AG04449 (cell line): ENCODE results near the gene RPUSD1.
"Not testable (repeated sequence)": the region's sequence is repeated elsewhere in the genome, so short reads cannot be mapped to it uniquely, and the experiment has no call there.

Experiments used
- CTCF ChIA-PET: fragments of 350-600 bp; formaldehyde crosslinking; extraction: SDS; loops from one replicate; lab custom pipeline; 2021; ENCODE audit warnings: antibody characterized with exemption; lab: Yijun Ruan, JAX
- POLR2A ChIA-PET: fragments of 400-600, 350-600 bp; formaldehyde crosslinking; extraction: SDS; loops from one replicate; lab custom pipeline; 2020; ENCODE audit warnings: antibody characterized with exemption, inconsistent platforms; lab: Yijun Ruan, JAX
- DNase-seq: peaks from one replicate; pipeline ENCODE4 v3.0.0-alpha.2; 2010; ENCODE audit warnings: low read depth, low spot score
- H3K4me3 ChIP-seq: 2 replicates; pipeline ENCODE4 v1.5.1; 2011; ENCODE audit warnings: low read depth, mild to moderate bottlenecking, control low read depth, low read length
- TF ChIP-seq, protein P1 (sequence below): IDR thresholded peaks from one replicate; pipeline ENCODE4 v1.5.1; 2011; ENCODE audit warnings: mild to moderate bottlenecking, moderate library complexity, low read length, control low read depth, inconsistent platforms; ENCODE audit not compliant: insufficient read depth; ENCODE audit errors: missing control alignments

The RPUSD1 gene

DNA sequence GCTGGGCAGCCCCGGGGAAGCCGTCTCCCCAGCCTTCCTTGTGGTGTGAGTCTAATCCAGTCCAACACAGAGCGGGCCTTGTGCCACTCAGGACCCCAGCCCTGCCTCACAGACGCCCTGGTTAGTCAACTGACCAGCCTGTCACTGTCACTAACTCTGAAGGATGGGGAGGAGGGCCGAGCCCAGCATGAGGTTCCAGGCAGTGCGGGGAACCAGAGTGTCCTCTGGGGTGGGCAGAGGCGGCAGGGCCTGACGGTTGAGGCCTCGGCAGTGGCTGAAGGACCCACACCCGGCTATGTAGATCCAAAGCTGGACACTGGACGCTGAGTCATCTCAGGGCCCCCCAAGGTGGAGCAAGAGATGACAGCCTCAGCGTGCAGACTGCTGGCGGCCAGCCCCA, 8.6 kb downstream of the RPUSD1 start:
- POLR2A ChIA-PET: no interaction called here
- TF ChIP-seq, protein P1, sequence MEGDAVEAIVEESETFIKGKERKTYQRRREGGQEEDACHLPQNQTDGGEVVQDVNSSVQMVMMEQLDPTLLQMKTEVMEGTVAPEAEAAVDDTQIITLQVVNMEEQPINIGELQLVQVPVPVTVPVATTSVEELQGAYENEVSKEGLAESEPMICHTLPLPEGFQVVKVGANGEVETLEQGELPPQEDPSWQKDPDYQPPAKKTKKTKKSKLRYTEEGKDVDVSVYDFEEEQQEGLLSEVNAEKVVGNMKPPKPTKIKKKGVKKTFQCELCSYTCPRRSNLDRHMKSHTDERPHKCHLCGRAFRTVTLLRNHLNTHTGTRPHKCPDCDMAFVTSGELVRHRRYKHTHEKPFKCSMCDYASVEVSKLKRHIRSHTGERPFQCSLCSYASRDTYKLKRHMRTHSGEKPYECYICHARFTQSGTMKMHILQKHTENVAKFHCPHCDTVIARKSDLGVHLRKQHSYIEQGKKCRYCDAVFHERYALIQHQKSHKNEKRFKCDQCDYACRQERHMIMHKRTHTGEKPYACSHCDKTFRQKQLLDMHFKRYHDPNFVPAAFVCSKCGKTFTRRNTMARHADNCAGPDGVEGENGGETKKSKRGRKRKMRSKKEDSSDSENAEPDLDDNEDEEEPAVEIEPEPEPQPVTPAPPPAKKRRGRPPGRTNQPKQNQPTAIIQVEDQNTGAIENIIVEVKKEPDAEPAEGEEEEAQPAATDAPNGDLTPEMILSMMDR: no peak
- no peak overlapping the region for H3K4me3 ChIP-seq
- CTCF ChIA-PET: interaction anchor here (1.1 kb wide), 1 partner anchor 38 kb away, joined by 3 read pairs; no protein-coding TSS in a partner anchor
- DNase-seq: no peak

DNA sequence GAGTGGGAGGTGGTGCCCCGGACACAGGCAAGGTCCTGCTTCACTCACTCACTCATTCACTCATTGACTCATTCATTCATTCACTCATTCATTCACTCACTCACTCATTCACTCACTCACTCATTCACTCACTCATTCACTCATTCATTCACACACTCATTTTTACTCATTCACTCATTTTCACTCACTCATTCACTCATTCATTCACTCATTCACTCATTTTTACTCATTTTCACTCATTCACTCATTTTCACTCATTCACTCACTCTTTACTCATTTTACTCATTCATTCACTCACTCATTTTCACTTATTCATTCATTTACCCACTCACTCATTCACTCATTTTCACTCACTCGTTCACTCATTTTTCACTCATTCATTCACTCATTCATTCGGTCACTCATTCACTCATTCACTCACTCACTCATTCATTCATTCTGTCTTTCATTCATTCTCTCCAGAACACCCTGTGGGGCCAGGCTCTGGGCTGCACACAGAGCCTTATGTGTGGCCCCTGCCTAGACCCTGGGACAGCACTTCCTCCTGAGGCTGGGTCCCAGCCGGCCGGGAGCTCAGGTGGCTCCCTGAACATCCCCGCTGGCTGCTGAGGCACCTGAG, 9.2 kb downstream of the RPUSD1 start:
- CTCF ChIA-PET: no interaction called here
- no peak overlapping the region for H3K4me3 ChIP-seq
- TF ChIP-seq, protein P1: no peak
- POLR2A ChIA-PET: no interaction called here
- no peak for DNase-seq

DNA sequence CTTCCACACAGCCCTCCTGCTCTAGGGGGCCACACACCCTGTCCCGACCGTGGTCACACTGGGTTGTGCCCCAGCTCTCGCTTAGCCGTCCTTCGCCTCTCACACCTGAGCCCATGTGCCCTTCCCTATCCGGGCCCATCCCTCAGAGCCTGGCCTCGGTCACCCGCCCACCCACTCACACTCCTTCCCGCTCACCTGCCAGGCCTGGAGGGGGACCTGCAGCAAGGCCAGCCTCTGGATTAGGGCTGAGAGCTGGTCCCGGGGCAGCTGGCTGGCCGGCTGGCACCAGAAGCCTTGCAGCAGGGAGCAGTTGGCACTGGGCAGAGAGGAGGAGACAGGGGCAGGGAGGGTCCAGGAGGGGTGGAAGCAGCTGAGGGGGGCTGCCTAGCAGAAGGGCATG, 9.7 kb downstream of the RPUSD1 start:
- TF ChIP-seq, protein P1: no peak
- POLR2A ChIA-PET: no interaction called here
- CTCF ChIA-PET: no interaction called here
- DNase-seq: no peak
- no peak overlapping the region for H3K4me3 ChIP-seq

DNA sequence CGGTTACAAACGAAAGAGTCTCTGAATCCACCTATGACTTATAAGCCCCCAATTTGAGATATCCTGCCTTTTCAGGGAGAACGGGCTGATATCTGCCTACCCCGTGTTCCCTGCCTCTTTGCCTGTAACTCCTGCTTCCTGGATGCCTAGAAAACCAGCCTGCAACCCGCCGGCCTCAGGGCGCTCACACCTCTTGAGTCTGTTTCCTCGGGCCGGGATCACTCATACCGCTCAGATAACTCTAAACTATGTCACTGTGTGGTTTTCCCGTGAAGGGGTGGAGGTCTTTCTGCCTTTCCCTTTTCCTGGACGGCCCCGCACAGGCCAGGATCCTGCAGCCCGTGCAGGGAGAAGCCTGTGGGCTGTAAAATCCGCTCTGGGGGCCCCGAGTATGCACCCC, 10.4 kb downstream of the RPUSD1 start:
- TF ChIP-seq, protein P1: no peak
- POLR2A ChIA-PET: no interaction called here
- H3K4me3 ChIP-seq: no peak overlapping the region
- DNase-seq: no peak
- CTCF ChIA-PET: interaction anchor here (1.7 kb wide), 1 partner anchor 37 kb away, joined by 5 read pairs; the partner anchor contains the start of gene CIAO3

DNA sequence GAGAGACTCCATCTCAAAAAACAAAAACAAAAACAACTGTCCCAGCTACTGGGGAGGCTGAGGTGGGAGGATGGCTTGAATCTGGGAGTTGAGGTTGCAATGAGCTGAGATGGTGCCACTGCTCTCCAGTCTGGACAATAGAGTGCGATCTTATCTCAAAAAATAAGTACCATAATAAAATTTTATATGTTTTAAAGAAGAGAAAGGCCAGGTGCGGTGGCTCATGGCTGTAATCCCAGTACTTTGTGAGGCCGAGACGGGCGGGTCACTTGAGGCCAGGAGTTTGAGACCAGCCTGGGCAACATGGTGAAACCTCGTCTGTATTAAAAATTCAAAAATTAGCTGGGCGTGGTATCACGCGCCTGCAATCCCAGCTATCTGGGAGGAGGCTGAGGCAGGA, 11.4 kb downstream of the RPUSD1 start:
- TF ChIP-seq, protein P1: no peak
- H3K4me3 ChIP-seq: no peak overlapping the region
- ChIA-PET CTCF (interaction anchor here (1.7 to 2.1 kb wide), 2 partner anchors 9 to 36 kb away, joined by 5 to 9 read pairs; partner anchors contain the start of gene CIAO3), POLR2A (no interaction called here)
- DNase-seq: no peak

DNA sequence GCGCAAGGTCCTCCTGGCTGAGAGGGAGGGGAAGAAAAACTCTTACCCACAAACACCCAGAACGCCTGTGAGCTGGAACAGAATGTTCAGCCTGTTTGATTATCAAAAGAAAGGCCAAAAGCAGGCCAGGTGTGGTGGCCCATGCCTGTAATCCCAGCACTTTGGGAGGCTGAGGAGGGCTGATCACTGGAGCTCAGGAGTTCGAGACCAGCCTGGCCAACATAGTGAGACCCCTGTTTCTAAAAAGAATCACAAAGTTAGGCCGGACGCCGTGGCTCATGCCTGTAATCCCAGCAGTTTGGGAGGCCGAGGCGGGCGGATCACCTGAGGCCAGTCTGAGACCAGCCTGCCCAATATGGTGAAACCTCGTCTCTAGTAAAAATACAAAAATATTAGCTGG, 11.9 kb downstream of the RPUSD1 start:
- POLR2A ChIA-PET, H3K4me3 ChIP-seq, DNase-seq: not testable (repeated sequence)
- CTCF ChIA-PET: interaction anchor here (1.7 to 2.1 kb wide), 2 partner anchors 9 to 35 kb away, joined by 5 to 9 read pairs; partner anchors contain the start of gene CIAO3

DNA sequence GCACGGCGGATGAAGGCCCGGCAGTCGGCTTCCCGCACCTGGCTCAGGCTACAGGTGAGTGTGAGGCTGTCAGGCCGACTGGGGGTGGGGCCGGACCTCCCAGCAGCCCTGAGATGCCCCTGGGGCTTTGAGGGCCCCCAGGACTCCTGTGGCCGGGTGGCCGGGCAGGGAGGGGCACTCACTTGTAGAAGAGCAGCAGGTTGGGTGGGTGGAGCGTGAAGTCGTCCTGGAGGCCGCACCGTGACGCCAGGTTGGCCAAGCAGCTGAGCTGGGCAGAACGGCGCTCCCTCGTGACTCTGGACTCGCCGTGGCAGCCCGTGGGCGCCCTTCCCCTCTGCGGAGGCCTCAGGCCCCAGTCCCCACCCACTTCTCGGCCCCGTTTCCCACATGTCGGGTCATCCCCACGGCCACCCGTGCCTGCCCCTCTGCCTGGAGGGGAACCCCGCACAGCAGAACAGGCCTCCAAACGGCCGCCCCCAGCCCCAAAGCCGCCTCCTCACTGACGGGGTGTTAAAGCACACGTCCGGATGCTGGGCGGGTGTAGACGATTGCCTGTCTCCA, 12.9 kb downstream of the RPUSD1 start:
- TF ChIP-seq, protein P1: no peak
- no peak for DNase-seq
- ChIA-PET CTCF (interaction anchor here (2.1 kb wide), 1 partner anchor 10 kb away, joined by 9 read pairs; no protein-coding TSS in a partner anchor), POLR2A (no interaction called here)
- no peak overlapping the region for H3K4me3 ChIP-seq
